C1 segment of cervical spinal cord (tissue), 14 donors: Measurements from ENCODE around the gene CLEC20A.
"Not testable (repeated sequence)": the region's sequence is repeated elsewhere in the genome, so short reads cannot be mapped to it uniquely, and the experiment has no call there.

Source experiments
- DNase-seq, 14 donors: peaks; one replicate each; lab custom pipeline; 2025; lab: John Stamatoyannopoulos, UW

The CLEC20A gene

GRCh38 chr1:178529364-178530036, 32.7 kb upstream of the CLEC20A start:
- DNase-seq, result no peak

GRCh38 chr1:178528953-178529335, 32.2 kb upstream of the CLEC20A start:
- peak in 1 of 14 donors; percentile 42 for DNase-seq

- peak in 1 of 14 donors; percentile 42 for DNase-seq
Observed at GRCh38 chr1:178528228-178528952, 31.6 kb upstream of the CLEC20A start.

- no peak for DNase-seq
Observed at GRCh38 chr1:178527117-178527516, 30.4 kb upstream of the CLEC20A start.

DNA sequence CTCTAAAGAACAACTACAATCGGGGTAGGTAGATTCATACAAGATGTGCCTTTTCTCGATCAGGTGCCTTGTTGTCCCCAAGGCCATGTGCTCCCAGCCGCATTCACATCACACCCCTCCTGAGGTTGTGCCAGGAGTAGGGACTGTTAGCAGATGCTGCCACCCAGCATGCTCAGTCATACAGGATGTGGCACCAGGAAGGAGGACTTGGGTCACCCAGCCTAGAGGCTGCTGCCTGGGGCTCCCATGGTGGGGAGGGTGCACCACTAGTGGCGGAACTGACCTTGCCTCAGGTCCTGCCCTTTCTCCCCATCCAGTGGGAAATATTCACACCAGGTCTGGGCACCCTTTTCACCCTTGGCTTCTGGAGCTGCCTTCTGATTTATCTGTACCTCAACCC, 24.5 kb upstream of the CLEC20A start:
- no peak for DNase-seq

- no peak for DNase-seq
Observed at GRCh38 chr1:178520803-178521202, 24.0 kb upstream of the CLEC20A start.

DNA sequence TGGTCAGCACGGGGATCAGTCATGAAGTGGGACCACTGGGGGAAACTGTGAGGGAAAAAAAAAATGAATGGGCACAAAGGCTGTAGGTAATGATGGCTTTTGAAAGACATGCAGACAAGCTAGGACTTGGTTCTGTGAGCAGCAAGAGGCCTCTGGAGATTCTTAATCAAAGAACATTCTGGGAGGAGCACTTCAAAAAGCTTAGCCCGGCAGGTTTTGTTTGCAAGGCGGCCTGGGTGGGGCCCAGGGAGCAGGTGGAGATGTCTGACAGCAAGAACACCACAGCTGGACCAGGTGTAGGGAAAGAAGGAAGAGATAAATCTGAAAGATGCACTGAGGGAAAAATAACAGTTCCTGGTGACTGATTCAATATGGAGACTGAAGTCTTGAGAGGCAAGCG, 22.1 kb upstream of the CLEC20A start:
- DNase-seq, result no peak

DNA sequence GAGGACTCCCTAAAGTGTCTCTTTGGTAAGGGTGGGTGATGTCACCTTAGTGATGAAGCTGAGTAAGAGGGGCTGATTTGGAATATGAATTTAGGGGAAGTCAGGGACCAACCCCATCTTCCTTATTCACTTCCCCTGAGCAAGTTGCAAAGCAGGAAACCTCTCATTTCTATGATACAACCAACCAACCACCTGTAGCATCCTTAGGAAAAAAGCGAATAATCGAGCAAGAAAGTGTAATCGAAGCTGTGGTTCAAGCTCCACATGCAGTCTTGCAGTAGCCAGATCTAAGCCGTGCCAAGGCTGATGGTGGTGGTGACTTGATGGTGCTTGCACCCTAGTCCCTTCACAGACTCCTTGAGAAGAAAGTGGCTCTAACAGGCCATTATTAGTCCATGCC, 19.3 kb upstream of the CLEC20A start:
- DNase-seq, result no peak

- DNase-seq, result no peak
Observed at GRCh38 chr1:178513278-178513983, 16.7 kb upstream of the CLEC20A start.

DNA sequence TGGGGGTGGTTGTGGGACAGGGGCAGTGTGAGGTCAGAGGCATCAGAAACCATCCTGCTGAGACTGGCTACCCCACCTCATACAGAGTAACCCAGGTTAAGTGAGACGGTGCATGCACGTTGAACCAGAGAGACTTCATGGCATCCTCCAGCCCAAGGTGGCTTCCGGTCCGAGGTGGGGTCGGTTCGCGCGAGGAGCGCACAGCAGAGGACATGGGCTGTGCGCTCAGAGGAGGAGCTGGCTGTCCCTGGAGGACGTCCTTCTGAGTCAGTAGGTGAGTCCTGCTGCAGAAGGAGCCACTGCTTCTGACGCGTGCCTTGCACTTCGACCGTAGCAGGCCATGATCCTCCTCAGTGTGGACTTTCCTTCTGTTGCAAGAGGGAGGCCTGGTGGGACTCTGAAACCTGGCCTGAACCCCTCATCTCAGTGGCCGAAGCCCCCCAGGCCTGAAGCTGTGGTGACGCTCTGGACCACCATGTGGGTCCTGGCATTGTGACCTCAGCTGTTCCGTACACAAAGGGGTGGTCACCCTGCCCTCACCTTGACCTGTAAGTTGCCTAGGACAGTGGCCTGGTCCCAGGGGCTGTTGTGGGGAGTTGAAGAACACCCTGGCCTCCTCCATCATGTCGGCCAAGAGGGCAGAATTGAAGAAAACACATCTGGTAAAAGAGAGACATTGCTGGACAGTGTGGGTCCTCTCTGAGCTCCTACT, 16.0 kb upstream of the CLEC20A start, which contains the start of gene TEX35:
Gene TEX35 (plus strand): TSS at position 544 of the 712 bp plus-strand sequence. CDS start 80 bp downstream, at position 624.
- DNase-seq, result no peak

GRCh38 chr1:178510155-178510554, 13.4 kb upstream of the CLEC20A start:
- no peak for DNase-seq

GRCh38 chr1:178509414-178510007, 12.7 kb upstream of the CLEC20A start:
- no peak for DNase-seq

- no peak for DNase-seq
Observed at GRCh38 chr1:178506669-178507068, 9.9 kb upstream of the CLEC20A start.

DNA sequence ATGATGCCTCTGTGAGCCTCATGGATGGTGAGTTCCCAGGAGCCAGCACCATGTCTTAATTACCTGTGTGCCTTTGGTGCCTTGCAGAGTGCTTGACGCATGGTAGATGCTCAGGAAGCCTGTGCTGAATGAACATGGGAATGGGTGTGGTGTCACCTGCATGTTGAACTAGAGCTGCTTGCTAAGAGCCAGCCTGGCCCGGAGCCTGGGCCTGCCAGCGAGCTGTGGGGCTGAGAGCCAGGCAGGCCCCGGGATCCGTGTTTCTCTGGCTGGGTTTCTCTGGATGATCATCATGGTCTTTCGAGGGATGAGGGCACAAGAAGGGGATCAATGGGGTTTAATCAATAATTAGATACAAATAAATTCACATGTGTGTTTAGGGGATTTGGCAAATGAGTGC, 9.4 kb upstream of the CLEC20A start:
- peak in 1 of 14 donors; percentile 13 for DNase-seq

DNA sequence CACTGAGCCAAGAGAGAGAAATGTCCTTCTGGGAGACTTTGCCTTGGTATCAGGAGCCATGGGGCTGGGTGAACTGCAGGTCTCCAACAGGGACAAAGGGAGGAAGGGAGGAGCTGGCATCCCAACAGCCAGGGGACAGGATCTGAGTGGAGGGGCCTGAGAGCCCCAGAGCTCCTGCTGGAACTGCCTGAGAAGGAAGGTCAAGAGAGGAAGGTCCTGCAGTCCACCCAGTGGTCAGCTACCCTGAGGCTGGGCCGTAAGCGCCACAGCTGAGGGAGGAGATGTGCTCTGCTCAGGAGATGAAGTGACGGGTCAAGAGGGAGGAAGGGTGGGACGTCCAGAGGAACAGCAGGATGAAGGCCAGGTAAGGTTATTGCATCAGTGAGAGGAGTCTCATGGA, 7.5 kb upstream of the CLEC20A start:
- DNase-seq, result no peak

DNA sequence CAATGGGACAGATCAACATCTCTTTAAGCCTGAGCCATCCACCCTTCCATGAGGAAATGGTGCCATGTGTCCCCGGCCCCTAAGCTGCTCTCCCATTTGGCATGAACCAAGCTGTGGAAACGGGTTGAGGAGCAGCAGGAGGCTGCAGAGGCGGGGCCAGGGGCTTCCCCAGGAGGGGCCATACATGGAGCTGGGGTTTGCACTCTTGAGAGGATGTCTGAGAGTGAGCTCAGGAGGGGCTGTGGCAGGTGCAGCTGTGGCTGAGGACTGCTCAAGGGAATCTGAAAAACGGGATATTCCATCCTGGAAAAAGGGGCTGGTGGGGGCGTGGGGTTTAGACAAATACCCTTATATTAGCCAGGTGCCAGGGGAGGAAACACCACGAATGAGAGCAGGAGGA, 7.1 kb upstream of the CLEC20A start:
- DNase-seq, result no peak

GRCh38 chr1:178503316-178503715, 6.6 kb upstream of the CLEC20A start:
- not testable (repeated sequence) for DNase-seq

- no peak for DNase-seq
Observed at GRCh38 chr1:178502856-178503255, 6.1 kb upstream of the CLEC20A start.

GRCh38 chr1:178502330-178502714, 5.6 kb upstream of the CLEC20A start:
- DNase-seq, result no peak

GRCh38 chr1:178501705-178502329, 5.1 kb upstream of the CLEC20A start:
- peak in 10 of 14 donors; percentile 2 to 62 (median 22) for DNase-seq

- DNase-seq, result no peak
Observed at GRCh38 chr1:178500936-178501554, 4.3 kb upstream of the CLEC20A start.
